HL-60 (cell line): ENCODE results near the gene AMMECR1.

ENCODE experiments used
- GABPA ChIP-seq: IDR thresholded peaks from 2 replicates; pipeline ENCODE4 v1.6.1; 2012; ENCODE audit warnings: low read depth
- POLR2AphosphoS5 ChIP-seq: IDR thresholded peaks from 2 replicates; pipeline ENCODE4 v1.6.1; 2012; ENCODE audit warnings: low read depth
- TF ChIP-seq, protein P1 (sequence below): IDR thresholded peaks from one replicate; pipeline ENCODE4 v1.5.1; 2011; ENCODE audit warnings: low read length, control low read depth, inconsistent platforms; ENCODE audit not compliant: insufficient read depth
- TF ChIP-seq, protein P2 (sequence below): IDR thresholded peaks from 2 replicates; pipeline ENCODE4 v1.6.1; 2012; ENCODE audit warnings: low read depth; ENCODE audit not compliant: insufficient replicate concordance

DNA sequence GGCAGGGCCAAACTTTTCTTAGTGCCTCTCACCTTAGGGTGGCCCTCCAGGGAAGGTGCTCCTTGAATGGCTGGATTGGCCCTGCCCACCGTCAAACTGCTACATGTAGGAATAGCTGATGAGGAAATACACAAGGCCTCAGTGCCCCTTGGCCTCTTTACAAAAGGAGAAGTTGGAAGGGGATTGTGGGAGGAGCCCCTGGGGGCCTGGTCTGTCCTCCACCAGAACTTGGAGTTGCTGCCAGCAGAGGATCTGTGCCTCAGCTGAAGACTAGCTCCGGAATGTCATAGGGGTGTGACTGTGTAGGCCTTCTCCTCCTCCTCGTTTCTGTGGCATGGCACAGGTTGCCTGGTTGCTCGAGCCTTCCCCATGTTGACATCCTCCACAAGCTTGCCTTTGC lies 142.7 kb downstream of the AMMECR1 start:
- TF ChIP-seq, protein P1, sequence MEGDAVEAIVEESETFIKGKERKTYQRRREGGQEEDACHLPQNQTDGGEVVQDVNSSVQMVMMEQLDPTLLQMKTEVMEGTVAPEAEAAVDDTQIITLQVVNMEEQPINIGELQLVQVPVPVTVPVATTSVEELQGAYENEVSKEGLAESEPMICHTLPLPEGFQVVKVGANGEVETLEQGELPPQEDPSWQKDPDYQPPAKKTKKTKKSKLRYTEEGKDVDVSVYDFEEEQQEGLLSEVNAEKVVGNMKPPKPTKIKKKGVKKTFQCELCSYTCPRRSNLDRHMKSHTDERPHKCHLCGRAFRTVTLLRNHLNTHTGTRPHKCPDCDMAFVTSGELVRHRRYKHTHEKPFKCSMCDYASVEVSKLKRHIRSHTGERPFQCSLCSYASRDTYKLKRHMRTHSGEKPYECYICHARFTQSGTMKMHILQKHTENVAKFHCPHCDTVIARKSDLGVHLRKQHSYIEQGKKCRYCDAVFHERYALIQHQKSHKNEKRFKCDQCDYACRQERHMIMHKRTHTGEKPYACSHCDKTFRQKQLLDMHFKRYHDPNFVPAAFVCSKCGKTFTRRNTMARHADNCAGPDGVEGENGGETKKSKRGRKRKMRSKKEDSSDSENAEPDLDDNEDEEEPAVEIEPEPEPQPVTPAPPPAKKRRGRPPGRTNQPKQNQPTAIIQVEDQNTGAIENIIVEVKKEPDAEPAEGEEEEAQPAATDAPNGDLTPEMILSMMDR, result no peak
- TF ChIP-seq, protein P2, sequence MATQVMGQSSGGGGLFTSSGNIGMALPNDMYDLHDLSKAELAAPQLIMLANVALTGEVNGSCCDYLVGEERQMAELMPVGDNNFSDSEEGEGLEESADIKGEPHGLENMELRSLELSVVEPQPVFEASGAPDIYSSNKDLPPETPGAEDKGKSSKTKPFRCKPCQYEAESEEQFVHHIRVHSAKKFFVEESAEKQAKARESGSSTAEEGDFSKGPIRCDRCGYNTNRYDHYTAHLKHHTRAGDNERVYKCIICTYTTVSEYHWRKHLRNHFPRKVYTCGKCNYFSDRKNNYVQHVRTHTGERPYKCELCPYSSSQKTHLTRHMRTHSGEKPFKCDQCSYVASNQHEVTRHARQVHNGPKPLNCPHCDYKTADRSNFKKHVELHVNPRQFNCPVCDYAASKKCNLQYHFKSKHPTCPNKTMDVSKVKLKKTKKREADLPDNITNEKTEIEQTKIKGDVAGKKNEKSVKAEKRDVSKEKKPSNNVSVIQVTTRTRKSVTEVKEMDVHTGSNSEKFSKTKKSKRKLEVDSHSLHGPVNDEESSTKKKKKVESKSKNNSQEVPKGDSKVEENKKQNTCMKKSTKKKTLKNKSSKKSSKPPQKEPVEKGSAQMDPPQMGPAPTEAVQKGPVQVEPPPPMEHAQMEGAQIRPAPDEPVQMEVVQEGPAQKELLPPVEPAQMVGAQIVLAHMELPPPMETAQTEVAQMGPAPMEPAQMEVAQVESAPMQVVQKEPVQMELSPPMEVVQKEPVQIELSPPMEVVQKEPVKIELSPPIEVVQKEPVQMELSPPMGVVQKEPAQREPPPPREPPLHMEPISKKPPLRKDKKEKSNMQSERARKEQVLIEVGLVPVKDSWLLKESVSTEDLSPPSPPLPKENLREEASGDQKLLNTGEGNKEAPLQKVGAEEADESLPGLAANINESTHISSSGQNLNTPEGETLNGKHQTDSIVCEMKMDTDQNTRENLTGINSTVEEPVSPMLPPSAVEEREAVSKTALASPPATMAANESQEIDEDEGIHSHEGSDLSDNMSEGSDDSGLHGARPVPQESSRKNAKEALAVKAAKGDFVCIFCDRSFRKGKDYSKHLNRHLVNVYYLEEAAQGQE, result no peak
- TF ChIP-seq POLR2AphosphoS5, result no peak
- TF ChIP-seq GABPA, result no peak
